Naive thymus-derived CD4-positive, alpha-beta T cell (primary cell): Measurements from ENCODE around the gene SLCO2B1. TPM values are rescaled to one million over a fixed set of nuclear protein-coding genes. Genes with fewer than 3 reads are reported as not detected.

Source experiments
- ATAC-seq: fragments of 150-1000 bp; cut with Tn5 transposase; 2 replicates; pipeline ENCODE4 v1.10.0; 2021; ENCODE audit warnings: mild to moderate bottlenecking, moderate library complexity
- CTCF ChIA-PET: fragments of 350-600 bp; sonication (Branson Sonifier 250); formaldehyde crosslinking; loops from one replicate; lab custom pipeline; 2021; ENCODE audit warnings: antibody characterized with exemption; lab: Charles Lee
- POLR2A ChIA-PET: fragments of 350-600 bp; sonication (Branson Sonifier 250); formaldehyde crosslinking; loops from one replicate; lab custom pipeline; 2021; ENCODE audit warnings: antibody characterized with exemption, inconsistent platforms; lab: Charles Lee
- DNase-seq, 9 donors: peaks; one replicate each; pipeline versions ENCODE4 v3.0.0 to v3.0.0-alpha.2; 2020 to 2022; ENCODE audit warnings: mixed read lengths in 1 of 9
- H3K27ac ChIP-seq: one replicate; pipeline ENCODE4 v1.7.0; 2013; ENCODE audit warnings: mild to moderate bottlenecking, low read depth, low read length, moderate library complexity
- H3K27me3 ChIP-seq, 2 donors: one replicate each; pipeline ENCODE4 v1.7.0; 2013; ENCODE audit warnings: low read length in 2 of 2, mild to moderate bottlenecking in 2 of 2, moderate library complexity in 2 of 2; ENCODE audit not compliant: control insufficient read depth in 2 of 2, insufficient read depth in 2 of 2
- H3K36me3 ChIP-seq, 3 experiments: 1 replicate in 2 of 3; 2 replicates in 1 of 3; pipeline ENCODE4 v1.7.0; 2013; ENCODE audit warnings: low read length in 3 of 3, mild to moderate bottlenecking in 3 of 3, moderate library complexity in 1 of 3; ENCODE audit not compliant: insufficient read depth in 3 of 3, control insufficient read depth in 2 of 3
- H3K4me1 ChIP-seq, 2 donors: one replicate each; pipeline ENCODE4 v1.7.0; 2013; ENCODE audit warnings: low read length in 2 of 2, mild to moderate bottlenecking in 2 of 2, moderate library complexity in 1 of 2; ENCODE audit not compliant: control insufficient read depth in 2 of 2, insufficient read depth in 2 of 2
- H3K4me3 ChIP-seq: 2 replicates; pipeline ENCODE4 v1.7.0; 2013; ENCODE audit warnings: mild to moderate bottlenecking, low read length
- H3K9me3 ChIP-seq, 3 experiments: 1 replicate in 2 of 3; 2 replicates in 1 of 3; pipeline ENCODE4 v1.7.0; 2013; ENCODE audit warnings: low read length in 3 of 3; ENCODE audit not compliant: control insufficient read depth in 2 of 3
- H3K27ac Mint-ChIP-seq, 9 donors: one replicate each; pipeline ENCODE4 v1.8.0; 2020 to 2022; ENCODE audit warnings: mixed read lengths in 9 of 9, mild to moderate bottlenecking in 8 of 9, moderate library complexity in 5 of 9, inconsistent platforms in 2 of 9
- H3K27me3 Mint-ChIP-seq, 5 donors: one replicate each; pipeline ENCODE4 v1.8.0; 2021 to 2022; ENCODE audit warnings: mixed read lengths in 5 of 5, mild to moderate bottlenecking in 1 of 5
- H3K36me3 Mint-ChIP-seq, 5 donors: one replicate each; pipeline ENCODE4 v1.8.0; 2020 to 2022; ENCODE audit warnings: mixed read lengths in 5 of 5, mild to moderate bottlenecking in 3 of 5, inconsistent platforms in 1 of 5
- H3K4me1 Mint-ChIP-seq, 7 donors: one replicate each; pipeline ENCODE4 v1.8.0; 2020 to 2022; ENCODE audit warnings: mixed read lengths in 7 of 7, mild to moderate bottlenecking in 3 of 7, inconsistent platforms in 1 of 7
- H3K4me3 Mint-ChIP-seq, 10 donors: one replicate each; pipeline ENCODE4 v1.8.0; 2020 to 2022; ENCODE audit warnings: mild to moderate bottlenecking in 10 of 10, mixed read lengths in 10 of 10, moderate library complexity in 6 of 10, inconsistent platforms in 2 of 10
- H3K9me3 Mint-ChIP-seq, 11 donors: one replicate each; pipeline ENCODE4 v1.8.0; 2020 to 2022; ENCODE audit warnings: mixed read lengths in 11 of 11, mild to moderate bottlenecking in 4 of 11, inconsistent platforms in 1 of 11, moderate library complexity in 1 of 11
- intact Hi-C, 2 donors: fragments of 100-400 bp; cut with micrococcal nuclease; formaldehyde crosslinking; loops; one replicate each; pipeline ENCODE4 v1.15.1; 2023
- polyA plus RNA-seq, 2 donors: library from polyadenylated mRNA; unstranded; fragments of 300-500 nt; fragmentation: Illumina TruSeq; gene quantifications; one replicate each; pipeline ENCODE4 v1.2.3, GENCODE V29; 2021
- total RNA-seq, 6 experiments: library from RNA in 5 of 6; stranded (reverse) in 5 of 6; gene quantifications; 1 replicate in 5 of 6; 2 replicates in 1 of 6; pipeline ENCODE4 v1.2.3 and lab custom pipeline; 2021 to 2026

SLCO2B1 gene
- total and polyA plus RNA-seq, 7 experiments from 2014 or later, result 0.19 to 4.3 (median 1.9) TPM; not detected in 3

DNA sequence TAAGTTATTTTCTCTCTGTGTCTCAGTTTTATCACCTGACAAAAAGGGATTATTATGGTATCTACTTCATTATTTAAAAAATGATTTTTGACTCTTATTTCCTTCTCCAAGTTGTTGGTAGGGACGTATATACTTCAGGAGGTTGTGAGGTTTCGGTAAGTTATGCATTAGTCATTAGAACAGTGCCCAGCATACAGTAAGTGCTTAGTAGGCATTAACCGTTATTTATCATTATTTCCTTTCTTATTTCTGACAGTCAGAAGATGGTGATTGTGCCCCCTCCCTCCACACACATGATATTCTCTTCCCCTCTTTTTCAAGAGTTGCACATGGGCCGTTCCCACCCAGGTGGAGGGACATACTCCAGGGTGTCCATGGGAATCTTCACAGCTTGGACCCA, 36.1 kb downstream of the SLCO2B1 start:
- H3K36me3 Mint-ChIP-seq, result no peaks in the 10 kb centered on the region
- Histone ChIP-seq H3K27me3 (no peaks in the 10 kb centered on the region), H3K36me3 (no peaks in the 10 kb centered on the region), H3K4me1 (no peaks in the 10 kb centered on the region), H3K4me3 (no peak overlapping the region), H3K27ac (no peak overlapping the region), H3K9me3 (no peaks in the 10 kb centered on the region)
- intact Hi-C loops, result no loop called here
- POLR2A ChIA-PET, result no interaction called here
- peaks cover 0 to 2% (median 0%) of the 10 kb centered on the region in 7 donors for H3K4me1 Mint-ChIP-seq
- peaks cover 0 to 1% (median 0%) of the 10 kb centered on the region in 11 donors for H3K9me3 Mint-ChIP-seq
- no peak overlapping the region for H3K27ac Mint-ChIP-seq
- CTCF ChIA-PET, result no interaction called here
- ATAC-seq (no peak), DNase-seq (no peak)
- H3K27me3 Mint-ChIP-seq, result peaks cover 3 to 28% (median 5%) of the 10 kb centered on the region in 5 donors
- H3K4me3 Mint-ChIP-seq, result no peak overlapping the region

GRCh38 chr11:75188671-75189070, 37.8 kb downstream of the SLCO2B1 start:
- H3K36me3 Mint-ChIP-seq, result no peaks in the 10 kb centered on the region
- Histone ChIP-seq H3K4me1 (no peaks in the 10 kb centered on the region), H3K36me3 (no peaks in the 10 kb centered on the region), H3K27me3 (no peaks in the 10 kb centered on the region), H3K4me3 (no peak overlapping the region), H3K9me3 (no peaks in the 10 kb centered on the region), H3K27ac (no peak overlapping the region)
- H3K4me3 Mint-ChIP-seq, result no peak overlapping the region
- peaks cover 0 to 1% (median 0%) of the 10 kb centered on the region in 11 donors for H3K9me3 Mint-ChIP-seq
- DNase-seq, result no peak
- CTCF ChIA-PET, result no interaction called here
- peak overlapping the region in 1 of 9 donors; percentile 12 for H3K27ac Mint-ChIP-seq
- intact Hi-C loops, result no loop called here
- H3K4me1 Mint-ChIP-seq, result peaks cover 0 to 2% (median 0%) of the 10 kb centered on the region in 7 donors
- ATAC-seq, result no peak
- H3K27me3 Mint-ChIP-seq, result peaks cover 0 to 22% (median 0%) of the 10 kb centered on the region in 5 donors
- POLR2A ChIA-PET, result no interaction called here

DNA sequence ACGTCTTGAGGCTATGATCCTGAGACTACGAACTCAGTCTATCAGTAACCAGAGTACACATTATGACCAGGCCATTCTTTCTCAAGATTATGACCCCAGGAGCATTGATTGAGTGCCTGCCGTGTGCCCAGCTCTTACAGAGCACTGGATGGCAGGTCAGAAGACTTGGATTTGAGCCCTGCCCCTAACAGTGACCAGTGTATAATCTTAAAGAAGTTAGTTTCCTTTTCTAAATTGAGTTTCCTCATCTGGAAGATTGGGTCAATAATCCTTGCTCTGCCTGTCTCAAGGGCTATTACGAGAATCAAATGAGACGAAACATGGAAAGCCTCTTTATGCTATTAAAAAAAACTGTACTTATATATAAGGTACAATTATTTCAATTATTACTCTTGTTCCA, 38.2 kb downstream of the SLCO2B1 start:
- Histone ChIP-seq H3K27ac (no peak overlapping the region), H3K9me3 (no peaks in the 10 kb centered on the region), H3K4me3 (no peak overlapping the region), H3K4me1 (no peaks in the 10 kb centered on the region), H3K27me3 (no peaks in the 10 kb centered on the region), H3K36me3 (no peaks in the 10 kb centered on the region)
- Mint-ChIP-seq H3K9me3 (peaks cover 0 to 1% (median 0%) of the 10 kb centered on the region in 11 donors), H3K4me1 (peaks cover 0 to 2% (median 0%) of the 10 kb centered on the region in 7 donors), H3K27me3 (peaks cover 0 to 17% (median 0%) of the 10 kb centered on the region in 5 donors), H3K36me3 (no peaks in the 10 kb centered on the region), H3K27ac (peak overlapping the region in 1 of 9 donors; percentile 12), H3K4me3 (no peak overlapping the region)
- CTCF ChIA-PET, result no interaction called here
- DNase-seq, result no peak
- no peak for ATAC-seq
- intact Hi-C loops, result no loop called here
- POLR2A ChIA-PET, result no interaction called here

DNA sequence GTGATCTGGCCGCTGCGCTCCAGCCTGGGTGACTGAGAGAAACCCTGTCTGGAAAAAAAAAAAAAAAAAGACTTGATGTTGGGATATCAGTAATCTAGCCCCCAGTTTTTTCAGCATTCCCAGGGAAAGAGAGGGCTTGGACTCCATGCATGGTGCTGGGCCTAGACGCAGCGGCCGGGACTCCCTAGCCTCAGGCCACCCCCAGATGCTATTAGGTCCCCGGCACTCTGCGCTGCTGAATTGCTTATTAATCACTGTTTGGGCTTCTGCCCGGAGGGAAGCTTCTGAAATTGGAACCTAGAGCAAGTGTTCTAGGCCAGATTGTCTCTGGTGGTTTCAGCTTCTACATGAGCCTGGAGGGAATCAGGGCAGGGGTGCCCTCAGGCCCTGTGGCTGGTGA, 39.0 kb downstream of the SLCO2B1 start:
- no peak overlapping the region for H3K4me3 Mint-ChIP-seq
- Histone ChIP-seq H3K36me3 (no peaks in the 10 kb centered on the region), H3K9me3 (no peaks in the 10 kb centered on the region), H3K4me3 (no peak overlapping the region), H3K27me3 (no peaks in the 10 kb centered on the region), H3K27ac (no peak overlapping the region), H3K4me1 (no peaks in the 10 kb centered on the region)
- peaks cover 0 to 2% (median 0%) of the 10 kb centered on the region in 7 donors for H3K4me1 Mint-ChIP-seq
- DNase-seq (no peak), ATAC-seq (no peak)
- ChIA-PET CTCF (no interaction called here), POLR2A (interaction anchor here (0.5 kb wide), 1 partner anchor 85 kb away, joined by 3 read pairs; no protein-coding TSS in a partner anchor)
- intact Hi-C loops, result no loop called here
- H3K9me3 Mint-ChIP-seq, result peaks cover 0 to 1% (median 0%) of the 10 kb centered on the region in 11 donors
- peaks cover 0 to 12% (median 0%) of the 10 kb centered on the region in 5 donors for H3K27me3 Mint-ChIP-seq
- H3K27ac Mint-ChIP-seq, result no peak overlapping the region
- no peaks in the 10 kb centered on the region for H3K36me3 Mint-ChIP-seq

DNA sequence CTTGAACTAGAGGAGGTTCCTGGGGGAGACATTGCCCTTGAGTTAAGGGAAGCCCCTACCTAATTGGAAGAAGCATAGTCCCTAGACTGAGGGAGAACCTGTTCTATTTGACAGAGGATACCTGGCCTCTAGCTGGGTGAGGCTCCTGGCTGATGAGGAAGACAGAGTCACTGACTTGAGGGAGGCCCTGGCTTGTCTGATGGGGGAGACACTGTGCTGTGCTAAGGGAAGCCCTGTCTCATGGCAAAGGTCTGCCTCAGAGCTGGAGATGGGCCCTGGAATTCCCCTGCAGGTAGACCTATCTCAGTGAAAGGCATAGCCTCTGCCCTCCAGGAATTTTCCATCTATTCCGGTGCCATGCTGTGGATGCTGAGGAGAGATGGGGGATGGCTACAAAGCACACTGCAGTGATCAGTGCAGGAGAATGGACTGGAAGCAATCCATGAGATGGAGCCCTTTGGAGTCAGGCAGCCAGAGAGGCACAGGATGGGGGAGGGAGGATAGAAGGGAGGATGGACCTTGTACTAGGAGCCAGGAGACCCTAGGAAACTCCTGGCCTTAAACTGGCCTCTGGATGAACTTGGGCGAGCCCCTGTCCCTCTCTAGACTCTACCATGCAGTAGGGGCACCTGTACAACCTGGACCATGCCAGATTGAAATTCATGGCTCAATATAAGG, 39.9 kb downstream of the SLCO2B1 start:
- Histone ChIP-seq H3K9me3 (no peaks in the 10 kb centered on the region), H3K27ac (no peak overlapping the region), H3K4me1 (no peaks in the 10 kb centered on the region), H3K27me3 (no peaks in the 10 kb centered on the region), H3K4me3 (no peak overlapping the region), H3K36me3 (no peaks in the 10 kb centered on the region)
- POLR2A ChIA-PET, result no interaction called here
- Mint-ChIP-seq H3K27ac (no peak overlapping the region), H3K36me3 (no peaks in the 10 kb centered on the region), H3K9me3 (peaks cover 0 to 1% (median 0%) of the 10 kb centered on the region in 11 donors), H3K27me3 (peaks cover 0 to 11% (median 0%) of the 10 kb centered on the region in 5 donors), H3K4me1 (peaks cover 0 to 2% (median 0%) of the 10 kb centered on the region in 7 donors), H3K4me3 (no peak overlapping the region)
- CTCF ChIA-PET, result interaction anchor here (0.8 kb wide), 1 partner anchor 41 kb away, joined by 3 read pairs; no protein-coding TSS in a partner anchor
- DNase-seq, result no peak
- no peak for ATAC-seq
- intact Hi-C loops, result no loop called here

DNA sequence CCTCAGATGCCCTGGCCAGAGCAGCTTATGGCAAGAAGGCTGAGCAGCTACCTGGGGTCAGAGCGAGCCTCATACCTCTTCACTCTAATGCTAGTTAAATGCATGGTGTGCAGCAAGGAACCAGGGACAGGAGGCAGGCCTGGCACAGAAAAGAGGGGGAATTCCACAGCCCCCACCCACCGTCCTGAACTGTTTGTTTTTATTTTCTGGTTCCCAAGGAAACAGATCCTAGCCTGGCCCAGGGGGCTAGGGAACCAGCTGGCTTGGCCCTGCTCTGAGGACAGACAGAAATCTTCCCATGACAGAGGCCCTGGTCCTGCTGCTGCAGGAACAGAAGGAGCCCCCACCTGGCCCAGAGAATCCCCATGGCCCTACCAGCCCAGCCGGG, 40.4 kb downstream of the SLCO2B1 start:
- H3K4me1 ChIP-seq, result no peaks in the 10 kb centered on the region
- ATAC-seq (no peak), DNase-seq (no peak)
- CTCF ChIA-PET, result interaction anchor here (0.8 kb wide), 1 partner anchor 41 kb away, joined by 3 read pairs; no protein-coding TSS in a partner anchor
- H3K36me3 ChIP-seq, result no peaks in the 10 kb centered on the region
- H3K4me3 ChIP-seq, result no peak overlapping the region
- H3K9me3 Mint-ChIP-seq, result peaks cover 0 to 1% (median 0%) of the 10 kb centered on the region in 11 donors
- H3K4me3 Mint-ChIP-seq, result no peak overlapping the region
- POLR2A ChIA-PET, result no interaction called here
- H3K27ac ChIP-seq, result no peak overlapping the region
- no peaks in the 10 kb centered on the region for H3K27me3 ChIP-seq
- H3K4me1 Mint-ChIP-seq, result peaks cover 0 to 2% (median 0%) of the 10 kb centered on the region in 7 donors
- intact Hi-C loops, result no loop called here
- no peaks in the 10 kb centered on the region for H3K9me3 ChIP-seq
- H3K36me3 Mint-ChIP-seq, result no peaks in the 10 kb centered on the region
- no peak overlapping the region for H3K27ac Mint-ChIP-seq
- peaks cover 0 to 11% (median 0%) of the 10 kb centered on the region in 5 donors for H3K27me3 Mint-ChIP-seq

GRCh38 chr11:75193271-75193670, 42.4 kb downstream of the SLCO2B1 start:
- CTCF ChIA-PET, result no interaction called here
- no peaks in the 10 kb centered on the region for H3K4me1 ChIP-seq

More at GRCh38 chr11:75193271-75193670, 42.4 kb downstream of the SLCO2B1 start:
- Histone ChIP-seq H3K36me3 (no peaks in the 10 kb centered on the region), H3K4me3 (no peak overlapping the region), H3K9me3 (no peaks in the 10 kb centered on the region), H3K27ac (no peak overlapping the region), H3K27me3 (no peaks in the 10 kb centered on the region)
- peaks cover 0 to 1% (median 0%) of the 10 kb centered on the region in 11 donors for H3K9me3 Mint-ChIP-seq
- ATAC-seq, result no peak
- no peak overlapping the region for H3K4me3 Mint-ChIP-seq
- no peaks in the 10 kb centered on the region for H3K36me3 Mint-ChIP-seq
- H3K27ac Mint-ChIP-seq, result no peak overlapping the region
- DNase-seq, result no peak
- intact Hi-C loops, result no loop called here
- H3K4me1 Mint-ChIP-seq, result peaks cover 0 to 2% (median 0%) of the 10 kb centered on the region in 7 donors
- H3K27me3 Mint-ChIP-seq, result peaks cover 0 to 10% (median 0%) of the 10 kb centered on the region in 5 donors
- POLR2A ChIA-PET, result no interaction called here
